GM13977 (cell line): ENCODE results near the gene CHST4.
A peak's percentile ranks its signal among the peaks of the same experiment; 100 is the strongest.
"Not testable (repeated sequence)": the region's sequence is repeated elsewhere in the genome, so short reads cannot be mapped to it uniquely, and the experiment has no call there.

Source experiments
- DNase-seq: peaks from one replicate; pipeline ENCODE4 v3.0.0; 2012; ENCODE audit warnings: low spot score
- CTCF ChIP-seq: IDR thresholded peaks from 2 replicates; pipeline ENCODE4 v1.5.1; 2012; ENCODE audit warnings: mild to moderate bottlenecking, control low read depth; ENCODE audit not compliant: insufficient read depth; ENCODE audit errors: extremely low read depth, missing control alignments
- in situ Hi-C: fragments of 300-500 bp; cut with MboI; formaldehyde crosslinking; loops from one replicate; pipeline ENCODE4 v1.12.0; 2022; ENCODE audit warnings: low sequenced_read_pairs, low pct_unique_long_range_greater_than_20kb, mixed read lengths, inconsistent platforms; ENCODE audit not compliant: unreplicated experiment

CHST4 gene

GRCh38 chr16:71499775-71500364 is 26.4 kb upstream of the CHST4 start:
- DNase-seq: peak; percentile 65
- in situ Hi-C loops: loop anchor here (5.0 kb wide), 1 partner anchor 88 kb away; no protein-coding TSS in a partner anchor
- peak; percentile 79 for TF ChIP-seq CTCF

DNA sequence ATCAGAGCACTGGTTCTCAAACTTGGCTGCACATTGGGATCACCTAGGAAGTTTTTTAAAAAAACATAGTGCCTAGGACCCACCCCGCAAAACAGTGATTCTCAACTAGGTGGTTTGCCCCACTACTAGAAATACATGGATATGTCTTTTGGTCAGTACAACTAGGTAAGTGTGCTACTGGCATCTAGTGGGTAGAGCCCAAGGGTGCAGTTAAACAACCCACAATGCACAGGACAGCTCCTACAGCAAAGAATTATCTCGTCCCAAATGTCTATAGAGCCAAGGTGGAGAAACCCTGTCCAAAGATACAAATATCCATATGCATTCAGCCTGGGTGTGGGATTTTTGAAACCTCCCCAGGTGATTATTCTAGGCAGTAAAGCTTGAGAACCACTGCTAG is 25.3 kb upstream of the CHST4 start:
- in situ Hi-C loops: loop anchor here (5.0 kb wide), 1 partner anchor 89 kb away; no protein-coding TSS in a partner anchor
- no peak for DNase-seq
- TF ChIP-seq CTCF: no peak

GRCh38 chr16:71501547-71501946 is 24.7 kb upstream of the CHST4 start:
- in situ Hi-C loops: loop anchor here (5.0 kb wide), 1 partner anchor 89 kb away; no protein-coding TSS in a partner anchor
- DNase-seq: no peak
- TF ChIP-seq CTCF: peak; percentile 37

DNA sequence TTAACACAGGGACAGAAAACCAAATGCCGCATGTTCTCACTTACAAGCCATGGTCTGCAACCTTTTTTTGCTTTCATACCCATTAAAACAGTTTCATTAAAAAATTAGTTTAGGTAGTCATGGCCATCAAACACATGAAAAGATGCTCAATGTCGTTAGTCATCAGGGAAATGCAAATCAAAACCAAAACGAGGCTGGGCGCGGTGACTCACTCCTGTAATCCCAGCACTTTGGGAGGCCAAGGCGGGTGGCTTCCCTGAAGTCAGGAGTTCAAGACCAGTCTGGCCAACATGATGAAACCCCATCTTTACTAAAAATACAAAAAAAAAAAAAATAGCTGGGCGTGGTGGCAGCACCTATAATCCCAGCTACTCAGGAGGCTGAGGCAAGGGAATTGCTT is 22.2 kb upstream of the CHST4 start:
- in situ Hi-C loops: loop anchor here (5.0 kb wide), 1 partner anchor 92 kb away; no protein-coding TSS in a partner anchor
- DNase-seq: not testable (repeated sequence)

DNA sequence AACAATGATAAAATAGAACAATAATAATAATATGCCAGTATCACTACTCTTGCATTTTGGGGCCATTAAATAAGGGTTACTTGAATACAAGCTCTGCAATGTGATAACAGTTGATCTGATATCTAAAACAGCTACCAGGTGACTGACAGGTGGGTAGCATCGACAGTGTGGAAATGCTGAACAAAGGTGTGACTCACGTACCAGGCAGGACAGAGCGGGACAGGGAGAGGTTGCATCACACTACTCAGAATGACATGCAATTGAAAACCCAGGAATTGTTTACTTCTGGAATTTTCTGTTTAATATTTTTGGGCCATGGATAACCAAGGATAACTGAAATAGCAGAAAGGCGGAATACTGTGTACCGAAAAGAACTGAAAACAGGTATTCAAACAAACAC is 21.3 kb upstream of the CHST4 start:
- no peak for DNase-seq
- in situ Hi-C loops: loop anchor here (5.0 kb wide), 1 partner anchor 93 kb away; no protein-coding TSS in a partner anchor
- no peak for TF ChIP-seq CTCF

DNA sequence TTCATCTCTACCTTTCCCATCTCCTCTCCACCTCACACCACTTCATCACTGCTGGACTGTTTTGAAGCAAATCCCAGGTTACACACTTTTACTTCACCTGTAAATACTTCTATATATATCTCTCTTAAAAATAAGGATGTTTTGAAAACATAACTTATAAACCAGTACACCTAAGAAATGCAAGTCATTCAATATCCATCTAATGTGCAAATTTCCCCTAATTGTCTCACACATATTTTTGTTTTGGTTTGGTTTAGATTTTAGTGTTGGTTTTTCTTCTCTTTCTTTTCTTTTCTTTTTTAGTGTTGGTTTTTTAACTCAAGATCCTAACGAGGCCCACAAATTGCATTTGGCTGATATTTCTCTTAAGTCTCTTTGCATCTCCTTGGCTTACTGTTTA is 19.2 kb upstream of the CHST4 start:
- no peak for DNase-seq
- in situ Hi-C loops: no loop called here
- TF ChIP-seq CTCF: no peak

DNA sequence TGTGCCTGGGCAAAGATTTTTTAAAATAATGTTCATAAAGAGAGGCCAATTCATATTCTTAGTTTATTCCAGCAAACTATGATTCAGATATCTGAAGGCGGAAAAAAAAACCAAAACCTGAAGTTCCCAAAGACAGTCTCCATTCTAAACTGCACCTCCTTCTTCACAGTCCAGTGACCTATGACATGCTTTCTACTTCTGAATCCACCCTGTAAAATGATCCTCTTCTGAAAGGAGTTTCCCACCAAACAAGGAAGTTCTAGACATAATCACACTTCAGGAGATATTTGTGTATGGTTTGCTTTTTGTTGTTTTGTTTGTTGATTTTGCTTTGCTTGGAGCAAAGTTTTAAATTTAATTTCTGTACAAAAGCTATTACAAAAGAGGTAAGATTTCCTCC is 12.9 kb upstream of the CHST4 start:
- DNase-seq: no peak
- no peak for TF ChIP-seq CTCF
- in situ Hi-C loops: no loop called here
